CD4-positive, alpha-beta T cell (primary cell): ENCODE results near the gene CBFA2T3. TPM values are rescaled to one million over a fixed set of nuclear protein-coding genes. Genes with fewer than 3 reads are reported as not detected.

Experiments used
- ATAC-seq: fragments of 200-7000 bp; cut with Tn5 transposase; one replicate; pipeline ENCODE4 v1.10.0; 2022; ENCODE audit warnings: mild to moderate bottlenecking; ENCODE audit not compliant: poor library complexity
- CTCF ChIA-PET: fragments of 350-600 bp; sonication (Branson Sonifier 250); formaldehyde crosslinking; loops from one replicate; lab custom pipeline; 2021; ENCODE audit warnings: antibody characterized with exemption, inconsistent platforms; lab: Charles Lee
- POLR2A ChIA-PET: fragments of 350-600 bp; sonication (Branson Sonifier 250); formaldehyde crosslinking; loops from one replicate; lab custom pipeline; 2021; ENCODE audit warnings: antibody characterized with exemption, inconsistent platforms; lab: Charles Lee
- DNase-seq, 14 experiments: peaks; one replicate each; pipeline ENCODE4 v3.0.0-alpha.2; 2013 to 2020; ENCODE audit warnings: mixed read lengths in 2 of 14
- H3K27ac ChIP-seq, 2 donors: one replicate each; pipeline versions ENCODE4 v1.5.1 to v1.7.0; 2013; ENCODE audit warnings: low read length in 2 of 2, low read depth in 1 of 2, mild to moderate bottlenecking in 1 of 2
- H3K27me3 ChIP-seq, 2 experiments: 1 replicate in 1 of 2; 2 replicates in 1 of 2; pipeline versions ENCODE4 v1.6.1 to v1.7.0; 2013; ENCODE audit warnings: low read length in 2 of 2, control low read depth in 1 of 2, mild to moderate bottlenecking in 1 of 2, moderate library complexity in 1 of 2; ENCODE audit not compliant: insufficient read depth in 2 of 2, control insufficient read depth in 1 of 2
- H3K36me3 ChIP-seq: one replicate; pipeline ENCODE4 v1.6.1; 2013; ENCODE audit warnings: low read length, control low read depth; ENCODE audit not compliant: insufficient read depth
- H3K4me1 ChIP-seq: one replicate; pipeline ENCODE4 v1.6.1; 2013; ENCODE audit warnings: low read length, control low read depth; ENCODE audit not compliant: insufficient read depth
- H3K4me3 ChIP-seq: one replicate; pipeline ENCODE4 v1.5.1; 2013; ENCODE audit warnings: mild to moderate bottlenecking, low read length, moderate library complexity
- H3K9me3 ChIP-seq, 2 experiments: 1 replicate in 1 of 2; 2 replicates in 1 of 2; pipeline versions ENCODE4 v1.6.1 to v1.7.0; 2013; ENCODE audit warnings: low read length in 2 of 2, mild to moderate bottlenecking in 2 of 2, control low read depth in 1 of 2, moderate library complexity in 1 of 2; ENCODE audit not compliant: control insufficient read depth in 1 of 2, insufficient read depth in 1 of 2
- H3K27ac Mint-ChIP-seq: one replicate; pipeline ENCODE4 v1.8.0; 2020; ENCODE audit warnings: mixed read lengths
- H3K27me3 Mint-ChIP-seq: one replicate; pipeline ENCODE4 v1.8.0; 2021; ENCODE audit warnings: mixed read lengths
- H3K36me3 Mint-ChIP-seq: one replicate; pipeline ENCODE4 v1.8.0; 2021; ENCODE audit warnings: low read depth, mixed read lengths
- H3K4me1 Mint-ChIP-seq: one replicate; pipeline ENCODE4 v1.8.0; 2021; ENCODE audit warnings: low read depth, mixed read lengths
- H3K4me3 Mint-ChIP-seq: one replicate; pipeline ENCODE4 v1.8.0; 2020; ENCODE audit warnings: mild to moderate bottlenecking, mixed read lengths
- H3K9me3 Mint-ChIP-seq: one replicate; pipeline ENCODE4 v1.8.0; 2020; ENCODE audit warnings: mixed read lengths
- CTCF ChIP-seq: fragments of 200-600 bp; IDR thresholded peaks from one replicate; pipeline ENCODE4 v1.8.0; 2022; ENCODE audit warnings: antibody characterized with exemption, mild to moderate bottlenecking
- intact Hi-C, 2 experiments: fragments of 100-400 bp; cut with DNase I in 1 of 2; cut with micrococcal nuclease in 1 of 2; formaldehyde crosslinking; loops; one replicate each; pipeline versions ENCODE4 v1.15.1 to v1.9.0; 2023 to 2025; cut with DNase I, micrococcal nuclease
- total RNA-seq, 174 experiments: library from RNA in 2 of 174; stranded (reverse) in 2 of 174; gene quantifications; one replicate each; pipeline ENCODE4 v1.2.3 and lab custom pipeline; 2021 to 2026

CBFA2T3 gene
- total RNA-seq, 2 experiments from 2014 or later = 0.80 to 1.6 TPM

- intact Hi-C loops = no loop called here
- H3K36me3 Mint-ChIP-seq = no peaks in the 10 kb centered on the region
- Histone ChIP-seq H3K27ac (no peak overlapping the region), H3K36me3 (no peaks in the 10 kb centered on the region), H3K9me3 (peaks cover 0 to 26% of the 10 kb centered on the region in 2 experiments), H3K4me3 (no peak overlapping the region), H3K27me3 (peaks cover 18 to 24% of the 10 kb centered on the region in 2 experiments), H3K4me1 (peaks cover 22% of the 10 kb centered on the region)
- no peak for TF ChIP-seq CTCF
- POLR2A ChIA-PET = no interaction called here
- H3K9me3 Mint-ChIP-seq = no peaks in the 10 kb centered on the region
- ATAC-seq (no peak), DNase-seq (no peak)
- peaks cover 10% of the 10 kb centered on the region for H3K4me1 Mint-ChIP-seq
- no peak overlapping the region for H3K27ac Mint-ChIP-seq
- H3K4me3 Mint-ChIP-seq = no peak overlapping the region
- CTCF ChIA-PET = no interaction called here
- H3K27me3 Mint-ChIP-seq = peaks cover 32% of the 10 kb centered on the region
Observed at GRCh38 chr16:88970539-88971065, 6.4 kb downstream of the CBFA2T3 start.

DNA sequence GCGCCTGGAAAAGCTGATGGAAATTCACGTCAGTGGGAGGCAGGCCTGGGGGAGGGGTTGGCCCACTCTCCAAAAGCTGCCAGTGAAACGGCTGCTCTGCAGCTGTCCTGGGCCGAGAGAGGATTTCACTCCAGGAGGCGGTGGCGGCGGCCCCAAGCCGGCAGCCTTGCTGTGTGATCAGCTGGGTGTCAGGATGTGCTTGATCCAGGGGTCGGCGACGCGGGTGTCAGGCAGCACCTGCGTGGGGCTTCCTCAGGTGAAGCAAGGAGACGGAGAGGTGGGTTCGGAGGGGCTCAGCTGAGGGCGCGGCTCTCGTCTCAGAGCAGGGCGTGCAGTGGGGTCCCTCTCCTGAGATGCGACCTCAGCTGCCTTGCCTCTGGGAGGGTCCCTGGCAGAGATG is 7.0 kb downstream of the CBFA2T3 start:
- no peak overlapping the region for H3K27ac ChIP-seq
- H3K36me3 ChIP-seq = no peaks in the 10 kb centered on the region
- no peaks in the 10 kb centered on the region for H3K36me3 Mint-ChIP-seq
- no peak for DNase-seq
- peaks cover 22% of the 10 kb centered on the region for H3K4me1 ChIP-seq
- ATAC-seq = no peak
- no peak overlapping the region for H3K4me3 ChIP-seq
- no peaks in the 10 kb centered on the region for H3K9me3 Mint-ChIP-seq
- POLR2A ChIA-PET = no interaction called here
- H3K27me3 Mint-ChIP-seq = peaks cover 27% of the 10 kb centered on the region
- CTCF ChIA-PET = no interaction called here
- intact Hi-C loops = no loop called here
- H3K4me3 Mint-ChIP-seq = no peak overlapping the region
- H3K27me3 ChIP-seq = peaks cover 12 to 18% of the 10 kb centered on the region in 2 experiments
- peaks cover 0 to 22% of the 10 kb centered on the region in 2 experiments for H3K9me3 ChIP-seq
- H3K4me1 Mint-ChIP-seq = peaks cover 10% of the 10 kb centered on the region
- no peak for TF ChIP-seq CTCF
- H3K27ac Mint-ChIP-seq = no peak overlapping the region

GRCh38 chr16:88969361-88969831 is 7.6 kb downstream of the CBFA2T3 start:
- H3K4me1 Mint-ChIP-seq = peaks cover 10% of the 10 kb centered on the region
- Histone ChIP-seq H3K4me1 (peaks cover 22% of the 10 kb centered on the region), H3K27me3 (peaks cover 12 to 16% of the 10 kb centered on the region in 2 experiments), H3K9me3 (peaks cover 0 to 17% of the 10 kb centered on the region in 2 experiments), H3K36me3 (no peaks in the 10 kb centered on the region), H3K27ac (no peak overlapping the region), H3K4me3 (no peak overlapping the region)
- no peaks in the 10 kb centered on the region for H3K36me3 Mint-ChIP-seq
- no peak overlapping the region for H3K27ac Mint-ChIP-seq
- ChIA-PET POLR2A (no interaction called here), CTCF (no interaction called here)
- no peak for TF ChIP-seq CTCF
- no peak overlapping the region for H3K4me3 Mint-ChIP-seq
- H3K27me3 Mint-ChIP-seq = peaks cover 26% of the 10 kb centered on the region
- no peak for ATAC-seq
- no peak for DNase-seq
- no peaks in the 10 kb centered on the region for H3K9me3 Mint-ChIP-seq
- intact Hi-C loops = no loop called here
